Spleen (tissue), 11 donors: Measurements from ENCODE around the gene LRRC10B. TPM values are rescaled to one million over a fixed set of nuclear protein-coding genes. Genes with fewer than 3 reads are reported as not detected.
A peak's percentile ranks its signal among the peaks of the same experiment; 100 is the strongest.

Experiments used
- DNase-seq: peaks from one replicate; pipeline ENCODE4 v3.0.0-alpha.2; 2020
- H3K27ac ChIP-seq, 8 donors: fragments of 200-600 bp; sonication (generic) in 7 of 8; 1 replicate in 4 of 8; 2 replicates in 4 of 8; pipeline versions ENCODE4 v1.5.0 to v1.8.0; 2016 to 2021; ENCODE audit warnings: inconsistent platforms in 4 of 8, mild to moderate bottlenecking in 4 of 8, moderate library complexity in 1 of 8
- H3K27me3 ChIP-seq, 7 donors: fragments of 200-600 bp; sonication (generic) in 6 of 7; replicated peaks in 1 of 7; 1 replicate in 4 of 7; 2 replicates in 3 of 7; pipeline versions ENCODE4 v1.5.0 to v1.8.0; 2016 to 2021; ENCODE audit warnings: inconsistent platforms in 3 of 7, mild to moderate bottlenecking in 1 of 7
- H3K36me3 ChIP-seq, 6 donors: fragments of 200-600 bp; sonication (generic) in 5 of 6; 1 replicate in 4 of 6; 2 replicates in 2 of 6; pipeline versions ENCODE4 v1.5.0 to v1.8.0; 2016 to 2021; ENCODE audit warnings: inconsistent platforms in 2 of 6
- H3K4me1 ChIP-seq, 6 donors: fragments of 200-600 bp; sonication (generic) in 5 of 6; 1 replicate in 3 of 6; 2 replicates in 3 of 6; pipeline versions ENCODE4 v1.5.0 to v1.8.0; 2016 to 2021; ENCODE audit warnings: inconsistent platforms in 3 of 6
- H3K4me3 ChIP-seq, 8 donors: fragments of 200-600 bp; sonication (generic) in 7 of 8; 1 replicate in 4 of 8; 2 replicates in 4 of 8; pipeline versions ENCODE4 v1.5.0 to v1.8.0; 2016 to 2021; ENCODE audit warnings: inconsistent platforms in 4 of 8, mild to moderate bottlenecking in 4 of 8, moderate library complexity in 2 of 8
- H3K9me3 ChIP-seq, 8 donors: fragments of 200-600 bp; sonication (generic) in 7 of 8; 1 replicate in 4 of 8; 2 replicates in 4 of 8; pipeline versions ENCODE4 v1.5.0 to v1.8.0; 2016 to 2021; ENCODE audit warnings: inconsistent platforms in 4 of 8
- CTCF ChIP-seq, 11 experiments: fragments of 200-600 bp in 7 of 11; fragments of 450-650 bp in 4 of 11; sonication (generic) in 4 of 11; IDR thresholded peaks in 8 of 11; conservative IDR thresholded peaks in 3 of 11; 1 replicate in 7 of 11; 2 replicates in 4 of 11; pipeline versions ENCODE4 v1.4.0 to v1.8.0; 2016 to 2021; ENCODE audit warnings: antibody characterized with exemption in 11 of 11, inconsistent platforms in 4 of 11, mild to moderate bottlenecking in 1 of 11
- POLR2A ChIP-seq, 3 donors: fragments of 450-650 bp; IDR thresholded peaks; one replicate each; pipeline ENCODE4 v1.5.1; 2017; ENCODE audit warnings: antibody characterized with exemption in 3 of 3, mild to moderate bottlenecking in 1 of 3
- POLR2AphosphoS5 ChIP-seq, 3 donors: sonication (generic); formaldehyde crosslinking; IDR thresholded peaks; one replicate each; pipeline ENCODE4 v1.5.1; 2017; ENCODE audit warnings: antibody characterized with exemption in 3 of 3
- WGBS, 5 donors: extraction: QIAGEN DNeasy Blood & Tissue Kit in 3 of 5; methylation state at CpG; one replicate each; pipeline versions ENCODE4 v1.1.5 to v1.1.7; 2013 to 2018; 5-methylcytosine and 5-hydroxymethylcytosine counted together
- intact Hi-C: fragments of 100-400 bp; cut with DNase I; formaldehyde crosslinking; loops from one replicate; pipeline ENCODE4 v1.15.0; 2023; ENCODE audit warnings: low total_unique reads
- polyA plus RNA-seq, 3 donors: library from polyadenylated mRNA; stranded (reverse); fragments of 200-250 nt; gene quantifications; one replicate each; pipeline ENCODE4 v1.2.1, GENCODE V29; 2013
- total RNA-seq, 7 donors: library from RNA; depleted of rRNA in 3 of 7; stranded (reverse); fragments of >200 nt in 3 of 7; fragmentation: NEBNext Ultra II Directional in 4 of 7; extraction: Animal tissue kit (Norgen Biotek cat#: 25700) in 4 of 7; gene quantifications; one replicate each; pipeline versions ENCODE4 v1.1.0 to v1.2.1, GENCODE V29; 2016 to 2021
- donor health status: healthy with polysubstance abuse.
- donor health status: DM: no; HTN: no; CAD: no; lungs with moderate emphysema.
- donor health status: DM: no; HTN: no; CAD: no.
- donor health status: Bipolar disorder and iron deficiency.
- donor health status: healthy.
- donor health status: DM: no; HTN: no; CAD: no.
- donor health status: DM: yes; HTN: yes; CAD: no.

The LRRC10B gene
- total and polyA plus RNA-seq, 10 donors, result 0.27 to 0.82 (median 0.33) TPM; not detected in 4

GRCh38 chr11:61513143-61513765 is 4.7 kb downstream of the LRRC10B start:
- WGBS, 5 donors, result 64 to 81% (median 80%) methylated on average over 10 to 11 of the region's 11 CpGs
- no peak for TF ChIP-seq POLR2A (IDR thresholded peaks at IDR 0.05)
- no peak for TF ChIP-seq CTCF (IDR thresholded peaks at IDR 0.05 in 8 of 11, conservative IDR thresholded peaks at IDR 0.05 in 3 of 11)
- no peak for TF ChIP-seq POLR2AphosphoS5 (IDR thresholded peaks at IDR 0.05)

GRCh38 chr11:61514050-61514917 is 5.7 kb downstream of the LRRC10B start:
- peaks cover 11 to 30% (median 21%) of the 10 kb centered on the region in 6 donors for H3K4me1 ChIP-seq
- H3K36me3 ChIP-seq, result no peaks in the 10 kb centered on the region
- no peak overlapping the region for H3K27ac ChIP-seq
- H3K9me3 ChIP-seq, result no peaks in the 10 kb centered on the region
- no peak for DNase-seq
- H3K27me3 ChIP-seq, result peaks cover 0 to 75% (median 33%) of the 10 kb centered on the region in 7 donors
- TF ChIP-seq POLR2AphosphoS5 (IDR thresholded peaks at IDR 0.05), result no peak
- TF ChIP-seq POLR2A (IDR thresholded peaks at IDR 0.05), result no peak
- no peak for TF ChIP-seq CTCF (IDR thresholded peaks at IDR 0.05 in 8 of 11, conservative IDR thresholded peaks at IDR 0.05 in 3 of 11)
- intact Hi-C loops, result no loop called here
- H3K4me3 ChIP-seq, result no peak overlapping the region
- 73 to 88% (median 78%) methylated on average over 11 of the region's 11 CpGs for WGBS, 5 donors

More at GRCh38 chr11:61513143-61513765, 4.7 kb downstream of the LRRC10B start:
- H3K4me1 ChIP-seq, result peaks cover 14 to 39% (median 29%) of the 10 kb centered on the region in 6 donors
- peaks cover under 1 to 80% (median 42%) of the 10 kb centered on the region in 7 donors for H3K27me3 ChIP-seq
- intact Hi-C loops, result no loop called here
- no peaks in the 10 kb centered on the region for H3K36me3 ChIP-seq
- no peak overlapping the region for H3K4me3 ChIP-seq
- no peaks in the 10 kb centered on the region for H3K9me3 ChIP-seq
- DNase-seq, result no peak
- no peak overlapping the region for H3K27ac ChIP-seq

GRCh38 chr11:61515686-61516085 is 7.1 kb downstream of the LRRC10B start:
- Histone ChIP-seq H3K36me3 (no peaks in the 10 kb centered on the region), H3K27ac (no peak overlapping the region), H3K9me3 (no peaks in the 10 kb centered on the region), H3K4me3 (no peak overlapping the region), H3K4me1 (peaks cover 9 to 22% (median 12%) of the 10 kb centered on the region in 6 donors), H3K27me3 (peaks cover 0 to 61% (median 19%) of the 10 kb centered on the region in 7 donors)
- no peak for DNase-seq
- TF ChIP-seq CTCF (IDR thresholded peaks at IDR 0.05 in 8 of 11, conservative IDR thresholded peaks at IDR 0.05 in 3 of 11) (no peak), POLR2AphosphoS5 (IDR thresholded peaks at IDR 0.05) (no peak), POLR2A (IDR thresholded peaks at IDR 0.05) (no peak)
- intact Hi-C loops, result loop anchor here (5.0 kb wide), 1 partner anchor 38 kb away; no protein-coding TSS in a partner anchor
- 74 to 91% (median 80%) methylated on average over 8 to 10 of the region's 10 CpGs for WGBS, 5 donors

DNA sequence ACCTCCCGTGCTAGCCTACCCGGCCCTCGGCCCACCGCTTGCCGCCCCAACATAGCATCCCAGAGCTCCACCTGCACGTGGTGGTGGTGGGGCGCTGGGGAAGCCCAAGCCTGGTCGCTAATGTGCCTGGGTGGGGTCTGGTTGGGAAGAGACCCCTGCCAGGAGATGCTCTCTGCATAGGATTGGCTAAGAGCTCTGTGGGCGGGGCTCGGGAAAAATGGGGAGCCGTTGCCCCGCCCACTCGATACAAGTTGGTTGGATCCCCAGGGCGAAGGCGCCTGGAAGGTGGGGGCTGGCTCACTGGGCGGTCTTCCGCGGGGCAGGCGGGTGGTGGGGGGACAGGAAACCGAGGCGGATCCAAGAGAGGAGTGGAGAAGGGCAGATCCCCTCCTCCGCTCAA is 7.6 kb downstream of the LRRC10B start:
- peak overlapping the region in 1 of 8 donors; percentile 43 for H3K4me3 ChIP-seq
- intact Hi-C loops, result loop anchor here (5.0 kb wide), 1 partner anchor 39 kb away; no protein-coding TSS in a partner anchor

More for the DNA sequence above, 7.6 kb downstream of the LRRC10B start:
- Histone ChIP-seq H3K27ac (no peak overlapping the region), H3K36me3 (no peaks in the 10 kb centered on the region), H3K4me1 (peaks cover 9 to 22% (median 12%) of the 10 kb centered on the region in 6 donors), H3K27me3 (peaks cover 0 to 56% (median 15%) of the 10 kb centered on the region in 7 donors), H3K9me3 (no peaks in the 10 kb centered on the region)
- TF ChIP-seq POLR2AphosphoS5 (IDR thresholded peaks at IDR 0.05) (no peak), POLR2A (IDR thresholded peaks at IDR 0.05) (no peak), CTCF (IDR thresholded peaks at IDR 0.05 in 8 of 11, conservative IDR thresholded peaks at IDR 0.05 in 3 of 11) (no peak)
- 25 to 31% (median 27%) methylated on average over 21 to 22 of the region's 22 CpGs for WGBS, 5 donors
- no peak for DNase-seq
